ENCODE data around the gene HOXD12. TPM values are rescaled to one million over a fixed set of nuclear protein-coding genes. Genes with fewer than 3 reads are reported as not detected.
A peak's percentile ranks its signal among the peaks of the same experiment; 100 is the strongest.

Gene HOXD12
- total RNA-seq, 2 experiments from 2014 or later = not detected

DNA sequence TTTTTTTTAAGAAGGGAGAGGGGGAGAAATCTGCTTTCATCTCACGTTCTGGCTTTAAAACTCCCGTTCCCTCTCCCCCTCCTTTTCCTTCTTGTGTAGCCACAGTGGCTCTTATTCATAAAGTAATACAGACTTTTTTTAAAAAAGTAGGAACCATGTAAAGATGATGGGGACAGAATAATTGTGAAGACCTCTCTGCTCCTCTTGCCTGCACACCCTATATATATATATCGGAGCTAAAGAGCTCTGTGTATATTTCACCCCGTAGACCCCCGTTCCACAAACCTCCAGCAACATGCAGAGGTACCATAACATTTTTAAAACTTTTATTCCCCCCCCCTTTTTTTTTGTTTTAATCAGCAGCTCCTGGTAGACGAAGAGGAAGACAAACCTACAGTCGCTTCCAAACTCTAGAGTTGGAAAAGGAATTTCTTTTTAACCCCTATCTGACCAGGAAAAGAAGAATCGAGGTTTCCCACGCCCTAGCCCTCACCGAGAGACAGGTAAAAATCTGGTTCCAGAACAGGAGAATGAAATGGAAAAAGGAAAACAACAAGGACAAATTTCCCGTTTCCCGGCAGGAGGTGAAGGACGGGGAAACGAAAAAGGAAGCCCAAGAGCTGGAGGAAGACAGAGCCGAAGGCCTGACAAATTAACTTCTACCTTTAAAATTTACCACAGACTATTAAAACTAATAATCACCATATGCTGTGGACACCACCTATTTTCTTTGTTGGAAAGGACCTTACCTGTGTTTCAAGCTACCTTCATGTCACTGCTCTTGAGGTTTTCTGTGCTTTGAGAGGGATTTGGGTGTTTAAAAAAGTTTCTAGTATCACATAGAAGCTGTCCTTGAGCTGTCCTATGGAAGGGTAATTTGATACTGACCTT lies 31.6 kb downstream of the HOXD12 start:
- Mint-ChIP-seq H3K27ac (no peak overlapping the region), H3K36me3 (ENCODE audit: low read depth) (no peaks in the 10 kb centered on the region), H3K4me1 (ENCODE audit: low read depth) (peaks cover 34% of the 10 kb centered on the region), H3K4me3 (peak overlapping the region; percentile 35), H3K9me3 (no peaks in the 10 kb centered on the region), H3K27me3 (peaks cover 78% of the 10 kb centered on the region)
- CTCF ChIA-PET = interaction anchor here (1.0 to 9.8 kb wide), 12 partner anchors 9 to 522 kb away, joined by 3 to 95 read pairs (median 4); no protein-coding TSS in a partner anchor
- DNase-seq (no peak), ATAC-seq (no peak)
- intact Hi-C loops (cut with micrococcal nuclease) = loop anchor here (5.0 kb wide), 2 partner anchors 41 to 506 kb away; no protein-coding TSS in a partner anchor
- no peak for TF ChIP-seq CTCF (IDR thresholded peaks at IDR 0.05)
- POLR2A ChIA-PET = interaction anchor here (0.6 to 1.6 kb wide), 4 partner anchors 9 to 1017 kb away, joined by 3 to 4 read pairs (median 3); partner anchors contain the start of gene HOXD9

DNA sequence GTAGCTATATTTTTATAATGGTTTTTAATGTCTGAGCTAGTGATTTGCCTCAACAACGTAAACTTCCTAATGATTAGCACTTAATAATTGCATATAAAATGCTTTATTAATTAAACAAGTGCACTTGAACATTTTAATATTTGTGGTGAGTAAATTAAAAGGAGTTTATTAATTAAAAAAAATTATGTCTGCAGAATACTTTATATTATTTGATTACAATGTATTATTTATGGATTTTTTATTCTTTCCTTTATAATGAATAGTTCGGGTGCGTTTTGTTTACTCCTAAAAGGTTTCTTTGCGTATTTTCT lies 32.2 kb downstream of the HOXD12 start:
- Mint-ChIP-seq H3K27me3 (peaks cover 77% of the 10 kb centered on the region), H3K4me3 (peak overlapping the region; percentile 64), H3K4me1 (ENCODE audit: low read depth) (peaks cover 35% of the 10 kb centered on the region), H3K27ac (no peak overlapping the region), H3K9me3 (no peaks in the 10 kb centered on the region), H3K36me3 (ENCODE audit: low read depth) (no peaks in the 10 kb centered on the region)
- ATAC-seq (no peak), DNase-seq (no peak)
- TF ChIP-seq CTCF (IDR thresholded peaks at IDR 0.05) = no peak
- intact Hi-C loops (cut with micrococcal nuclease) = loop anchor here (5.0 kb wide), 2 partner anchors 40 to 505 kb away; no protein-coding TSS in a partner anchor
- ChIA-PET POLR2A (interaction anchor here (0.8 to 1.6 kb wide), 3 partner anchors 10 to 58 kb away, joined by 3 to 4 read pairs (median 3); partner anchors contain the start of gene HOXD9), CTCF (interaction anchor here (0.6 to 9.8 kb wide), 12 partner anchors 9 to 621 kb away, joined by 3 to 95 read pairs (median 5); no protein-coding TSS in a partner anchor)

- CTCF ChIA-PET = interaction anchor here (0.6 to 9.8 kb wide), 17 partner anchors 8 to 1016 kb away, joined by 3 to 95 read pairs (median 4); no protein-coding TSS in a partner anchor
- H3K27ac Mint-ChIP-seq = no peak overlapping the region
- H3K27me3 Mint-ChIP-seq = peaks cover 78% of the 10 kb centered on the region
- H3K36me3 Mint-ChIP-seq (ENCODE audit: low read depth) = no peaks in the 10 kb centered on the region
- POLR2A ChIA-PET = interaction anchor here (0.6 to 1.6 kb wide), 7 partner anchors 10 to 1908 kb away, joined by 3 to 4 read pairs (median 3); partner anchors contain the start of gene HOXD9
- peaks cover 32% of the 10 kb centered on the region for H3K4me1 Mint-ChIP-seq (ENCODE audit: low read depth)
- ATAC-seq = no peak
- peak overlapping the region; percentile 64 for H3K4me3 Mint-ChIP-seq
- intact Hi-C loops (cut with micrococcal nuclease) = loop anchor here (5.0 kb wide), 2 partner anchors 40 to 505 kb away; no protein-coding TSS in a partner anchor
- H3K9me3 Mint-ChIP-seq = no peaks in the 10 kb centered on the region
- DNase-seq = no peak
- no peak for TF ChIP-seq CTCF (IDR thresholded peaks at IDR 0.05)
Measured at GRCh38 chr2:176132205-176133171, 32.9 kb downstream of the HOXD12 start.

DNA sequence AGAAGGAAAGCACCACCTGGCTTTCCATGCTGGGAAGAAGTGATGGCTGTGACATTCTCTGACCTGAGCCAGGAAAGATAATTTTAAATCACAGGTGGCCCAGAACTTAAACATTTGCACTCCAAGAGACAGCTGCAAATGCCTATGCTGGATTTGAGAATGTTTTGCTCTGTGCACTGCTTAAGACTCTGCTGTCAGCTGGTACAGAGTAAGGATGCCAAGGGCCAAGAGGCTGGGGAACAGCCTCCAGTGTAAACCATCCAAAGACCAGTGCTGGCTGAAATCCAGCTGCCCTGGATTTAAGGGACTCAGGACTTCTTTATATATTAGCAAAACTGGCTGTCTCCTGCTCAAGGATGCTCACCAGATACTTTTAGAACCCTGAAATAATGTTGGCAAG lies 33.8 kb downstream of the HOXD12 start:
- H3K4me1 Mint-ChIP-seq (ENCODE audit: low read depth) = peaks cover 26% of the 10 kb centered on the region
- intact Hi-C loops (cut with micrococcal nuclease) = loop anchor here (5.0 kb wide), 2 partner anchors 39 to 504 kb away; no protein-coding TSS in a partner anchor
- H3K4me3 Mint-ChIP-seq = no peak overlapping the region
- H3K36me3 Mint-ChIP-seq (ENCODE audit: low read depth) = no peaks in the 10 kb centered on the region
- ChIA-PET CTCF (interaction anchor here (0.9 to 9.8 kb wide), 7 partner anchors 20 to 1015 kb away, joined by 3 to 95 read pairs (median 3); no protein-coding TSS in a partner anchor), POLR2A (interaction anchor here (0.7 kb wide), 1 partner anchor 386 kb away, joined by 3 read pairs; no protein-coding TSS in a partner anchor)
- DNase-seq = no peak
- H3K27me3 Mint-ChIP-seq = peaks cover 78% of the 10 kb centered on the region
- no peak for ATAC-seq
- no peaks in the 10 kb centered on the region for H3K9me3 Mint-ChIP-seq
- no peak for TF ChIP-seq CTCF (IDR thresholded peaks at IDR 0.05)
- no peak overlapping the region for H3K27ac Mint-ChIP-seq
